ENCODE data around the gene RASSF8.

The RASSF8 gene

DNA sequence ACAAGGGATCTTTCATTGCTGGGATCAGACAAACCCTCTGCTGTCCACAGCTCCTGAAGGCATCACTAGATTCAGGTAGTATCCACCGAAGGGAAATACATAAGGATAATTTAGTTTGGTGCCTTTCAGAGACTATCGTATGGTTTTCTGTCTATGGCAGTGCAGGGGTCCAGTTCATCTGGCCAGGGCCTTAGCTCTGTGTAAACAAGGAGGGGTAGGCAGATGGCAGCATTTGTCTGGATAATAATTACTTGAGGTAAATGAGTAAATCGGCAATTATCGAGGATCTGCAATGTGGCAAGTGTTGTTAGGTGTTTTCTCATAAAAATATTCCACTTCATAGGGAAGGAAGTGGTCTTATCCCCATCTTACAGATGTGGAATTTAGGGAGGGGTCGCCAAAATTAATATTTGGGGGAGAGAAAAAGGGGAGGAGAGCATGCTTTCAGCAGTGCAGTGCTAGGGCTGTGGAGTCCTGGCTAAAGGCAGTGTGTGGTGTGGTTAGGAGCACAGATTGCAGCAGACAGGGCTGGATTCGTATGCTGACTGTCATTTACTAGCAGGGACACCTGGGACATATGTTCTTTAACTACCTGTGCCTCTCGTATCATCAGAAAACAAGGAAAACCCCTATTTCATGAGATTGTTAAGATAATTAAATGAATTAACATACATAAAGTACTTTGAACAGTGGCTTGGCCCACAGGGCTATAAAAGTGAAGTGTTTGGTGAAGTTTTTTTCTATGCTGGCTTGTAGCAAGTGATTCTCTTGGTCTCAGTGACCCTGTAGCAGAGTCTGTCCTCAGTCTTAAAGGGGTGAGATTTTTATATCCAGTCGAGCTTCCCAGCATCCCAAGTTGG lies 27.1 kb downstream of the RASSF8 start:
- H3K4me3 ChIP-seq (ENCODE audit: low read depth, low read length), result no peak overlapping the region
- DNase-seq (ENCODE audit: low read depth), result no peak

DNA sequence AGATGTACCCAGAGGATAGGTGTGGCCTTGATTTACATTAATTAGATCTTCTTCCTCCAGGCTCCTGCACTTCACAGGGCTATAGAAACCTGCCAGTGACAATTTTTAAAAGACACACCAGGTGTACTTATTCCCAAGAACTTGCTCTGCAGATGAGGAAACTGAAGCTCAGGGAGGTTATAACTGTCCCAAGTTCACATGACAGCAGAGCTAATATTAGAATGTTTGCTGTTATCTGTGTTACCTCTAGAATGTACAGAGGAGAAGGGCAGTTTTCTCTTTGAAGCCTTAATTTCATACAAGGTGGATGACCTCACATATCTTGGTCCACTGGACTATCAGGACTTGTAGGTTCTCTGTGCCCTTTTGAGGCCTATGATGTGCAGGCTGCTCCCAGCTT lies 27.7 kb downstream of the RASSF8 start:
- no peak for DNase-seq (ENCODE audit: low read depth)
- H3K4me3 ChIP-seq (ENCODE audit: low read depth, low read length), result no peak overlapping the region

DNA sequence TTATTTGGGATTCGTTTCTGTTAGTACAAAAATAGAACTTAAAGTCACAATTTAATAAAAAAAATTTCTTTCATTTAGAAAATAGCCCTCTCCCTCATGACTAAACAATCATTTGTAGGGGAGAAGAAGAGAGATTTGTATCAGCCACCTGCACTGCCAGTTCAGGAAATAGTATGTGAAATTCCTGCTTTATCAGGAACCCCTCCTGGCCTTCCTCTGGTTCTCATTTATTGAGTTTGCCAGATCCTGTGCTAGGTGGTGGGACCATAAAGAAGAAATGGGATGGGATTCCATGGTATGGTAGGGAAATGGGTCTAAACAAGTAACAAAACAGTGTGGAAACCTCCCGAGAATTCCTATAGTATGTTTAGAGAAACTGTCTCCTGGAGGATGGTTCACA lies 30.0 kb downstream of the RASSF8 start:
- no peak overlapping the region for H3K4me3 ChIP-seq (ENCODE audit: low read depth, low read length)
- DNase-seq (ENCODE audit: low read depth), result no peak

DNA sequence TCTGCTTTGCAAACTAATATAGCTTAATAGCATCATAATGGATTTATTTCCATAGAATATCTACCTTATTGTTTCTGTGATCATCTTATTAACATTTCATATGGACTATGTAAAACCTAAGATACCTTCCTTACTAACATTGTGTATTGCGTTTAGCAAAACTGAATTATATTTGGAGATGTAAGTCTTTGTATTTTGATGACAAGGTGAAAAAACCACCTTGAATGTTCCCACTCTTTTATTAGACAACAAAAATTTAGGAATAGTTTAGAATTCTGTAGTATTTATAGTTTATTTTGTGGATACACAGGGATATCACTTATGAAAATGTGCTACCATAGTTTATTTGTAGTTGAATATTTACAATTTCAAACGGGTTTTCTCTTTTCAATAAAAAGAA lies 32.0 kb downstream of the RASSF8 start:
- H3K4me3 ChIP-seq (ENCODE audit: low read depth, low read length), result no peak overlapping the region
- DNase-seq (ENCODE audit: low read depth), result no peak

DNA sequence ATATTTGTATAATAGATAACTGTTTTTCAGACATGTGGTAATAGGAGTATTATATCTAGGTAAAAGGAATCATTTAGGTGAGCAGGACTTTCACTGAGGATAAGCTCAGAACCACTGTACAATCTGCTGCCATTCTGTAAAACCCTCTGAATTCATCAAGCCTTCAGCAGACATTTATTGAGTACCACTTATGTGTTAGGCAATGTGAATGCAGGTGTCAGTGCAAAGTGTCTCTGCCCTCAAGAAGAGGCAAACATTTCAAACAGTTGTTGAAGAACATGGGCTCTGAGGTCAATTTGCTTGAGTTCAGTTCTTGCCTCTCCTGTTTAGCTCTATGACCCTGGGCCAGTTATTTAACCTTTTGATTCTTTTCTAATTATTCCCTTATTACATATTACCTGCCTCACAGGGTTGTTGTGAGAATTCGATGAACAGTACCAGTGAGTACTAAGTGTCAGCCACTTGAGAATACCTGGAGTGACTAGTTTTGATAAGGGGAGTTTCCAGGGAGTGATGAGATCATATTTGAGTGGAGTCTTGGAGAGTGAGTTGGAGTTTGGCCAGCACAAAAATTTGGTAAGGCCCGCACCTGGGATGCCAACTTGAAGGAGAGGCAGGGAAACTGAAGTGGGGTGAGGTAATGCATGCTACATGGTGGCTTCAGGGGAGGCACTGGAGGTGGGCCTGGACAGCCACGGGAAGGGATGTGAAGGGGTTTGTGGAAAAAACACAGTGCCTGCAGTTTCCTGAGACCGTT lies 33.7 kb downstream of the RASSF8 start:
- no peak for DNase-seq (ENCODE audit: low read depth)
- no peak overlapping the region for H3K4me3 ChIP-seq (ENCODE audit: low read depth, low read length)

DNA sequence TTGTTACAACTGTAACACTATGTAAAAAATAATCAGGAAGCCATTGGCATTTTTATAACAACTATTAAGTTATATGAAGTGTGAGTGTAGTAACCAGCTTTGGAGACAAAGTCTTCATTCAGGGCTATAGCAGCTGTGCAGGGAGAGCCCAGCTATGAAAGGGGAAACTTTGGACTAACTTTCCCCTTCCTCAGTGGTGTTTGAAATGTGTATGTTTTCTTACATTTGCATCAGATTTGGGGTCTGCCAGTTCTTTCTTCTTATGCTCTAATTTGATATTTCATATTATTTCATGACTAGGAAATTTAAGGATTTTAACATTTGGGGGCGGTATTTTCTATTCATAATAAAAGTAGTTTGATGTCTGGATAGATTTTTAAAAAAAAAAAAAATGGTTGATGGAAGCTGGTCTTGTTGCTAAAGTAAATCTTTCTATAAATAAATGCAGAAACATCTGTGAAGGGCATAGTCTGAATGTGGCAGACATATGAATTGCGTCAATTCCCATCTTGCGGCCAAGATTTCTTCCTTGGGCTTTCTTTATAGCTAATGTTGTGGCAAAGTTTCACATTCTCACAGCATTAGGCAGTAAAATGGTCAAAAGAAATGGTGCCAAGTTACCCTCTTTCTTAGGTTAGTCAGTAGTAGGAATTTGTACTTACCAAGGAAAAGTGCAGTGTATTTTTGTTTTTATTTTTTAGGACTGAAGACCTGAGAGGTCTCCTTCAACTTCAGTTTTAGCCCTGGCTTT lies 35.6 kb downstream of the RASSF8 start:
- DNase-seq (ENCODE audit: low read depth), result peak; percentile 84
- no peak overlapping the region for H3K4me3 ChIP-seq (ENCODE audit: low read depth, low read length)

DNA sequence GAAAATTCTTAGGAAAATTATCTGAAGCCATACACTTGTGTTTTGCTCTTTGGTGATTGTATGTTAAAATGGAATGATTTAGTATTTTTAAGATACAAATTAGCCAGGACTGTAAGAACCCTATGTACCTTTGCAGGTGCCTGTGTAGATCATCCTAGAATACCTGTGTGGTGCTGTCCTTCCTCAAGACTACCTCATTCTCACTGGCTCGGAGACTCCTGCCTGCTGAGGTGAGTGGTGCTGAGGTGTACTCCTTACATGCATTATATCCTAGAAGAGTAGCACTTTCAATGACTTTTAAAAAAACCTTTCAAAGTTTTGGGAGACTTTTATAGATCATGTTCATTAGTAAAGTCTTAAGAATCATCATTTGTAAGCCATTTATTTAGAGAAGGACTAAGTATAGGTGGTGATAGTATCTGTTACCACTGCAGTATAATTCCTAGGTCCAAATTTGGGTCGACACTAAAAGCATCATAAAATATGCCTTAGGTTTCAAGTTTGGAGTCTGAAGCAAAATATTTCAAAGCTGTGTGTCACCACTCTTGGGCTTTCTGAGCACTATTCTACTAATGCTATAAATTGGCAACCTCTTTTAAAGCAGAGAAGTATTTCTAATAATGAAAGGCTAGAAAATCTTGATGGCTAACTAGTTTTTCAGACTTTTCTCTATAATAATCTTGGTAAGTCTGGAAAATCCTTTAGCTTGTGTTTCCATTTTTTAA lies 36.6 kb downstream of the RASSF8 start:
- H3K4me3 ChIP-seq (ENCODE audit: low read depth, low read length), result no peak overlapping the region

DNA sequence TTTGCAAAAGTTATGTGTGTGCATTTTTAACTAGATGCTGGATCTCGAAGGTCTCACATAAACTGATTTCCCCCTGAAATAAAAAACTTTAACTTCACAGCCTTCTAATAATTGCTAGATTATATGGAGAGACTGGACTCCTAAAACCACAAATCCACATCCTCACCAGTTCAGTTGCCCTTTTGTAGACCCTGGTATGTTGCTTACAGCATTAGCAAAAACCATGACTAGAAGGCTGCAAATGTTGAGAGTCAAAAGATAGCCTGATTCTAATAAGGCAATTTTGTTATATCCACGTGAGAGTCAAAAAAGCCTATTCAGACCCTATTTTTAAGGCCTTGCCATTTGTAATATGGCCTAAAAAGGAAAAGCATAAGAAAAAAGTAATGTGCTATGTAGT lies 37.4 kb downstream of the RASSF8 start:
- H3K4me3 ChIP-seq (ENCODE audit: low read depth, low read length), result no peak overlapping the region
- no peak for DNase-seq (ENCODE audit: low read depth)

More for the DNA sequence above, 36.6 kb downstream of the RASSF8 start:
- no peak for DNase-seq (ENCODE audit: low read depth)

DNA sequence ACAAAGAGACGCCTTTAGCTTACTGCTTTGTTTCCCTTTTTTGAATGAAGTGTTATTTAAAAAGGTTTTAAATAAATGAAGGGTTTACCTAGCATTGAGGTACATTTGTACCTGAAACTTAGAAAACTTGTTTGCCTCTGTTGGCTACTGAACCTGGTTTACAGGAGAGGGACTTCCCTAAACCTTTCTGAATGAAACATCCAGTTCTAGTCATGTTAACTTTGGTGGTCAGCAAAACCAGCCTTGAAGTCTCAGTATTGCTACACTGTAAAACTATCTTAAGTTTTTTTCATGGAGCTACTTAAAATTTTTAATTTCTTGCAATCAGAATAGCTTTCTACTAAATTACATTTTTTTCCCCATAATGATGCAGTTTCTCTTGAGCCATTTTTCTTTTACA lies 38.2 kb downstream of the RASSF8 start:
- DNase-seq (ENCODE audit: low read depth), result no peak
- H3K4me3 ChIP-seq (ENCODE audit: low read depth, low read length), result no peak overlapping the region

DNA sequence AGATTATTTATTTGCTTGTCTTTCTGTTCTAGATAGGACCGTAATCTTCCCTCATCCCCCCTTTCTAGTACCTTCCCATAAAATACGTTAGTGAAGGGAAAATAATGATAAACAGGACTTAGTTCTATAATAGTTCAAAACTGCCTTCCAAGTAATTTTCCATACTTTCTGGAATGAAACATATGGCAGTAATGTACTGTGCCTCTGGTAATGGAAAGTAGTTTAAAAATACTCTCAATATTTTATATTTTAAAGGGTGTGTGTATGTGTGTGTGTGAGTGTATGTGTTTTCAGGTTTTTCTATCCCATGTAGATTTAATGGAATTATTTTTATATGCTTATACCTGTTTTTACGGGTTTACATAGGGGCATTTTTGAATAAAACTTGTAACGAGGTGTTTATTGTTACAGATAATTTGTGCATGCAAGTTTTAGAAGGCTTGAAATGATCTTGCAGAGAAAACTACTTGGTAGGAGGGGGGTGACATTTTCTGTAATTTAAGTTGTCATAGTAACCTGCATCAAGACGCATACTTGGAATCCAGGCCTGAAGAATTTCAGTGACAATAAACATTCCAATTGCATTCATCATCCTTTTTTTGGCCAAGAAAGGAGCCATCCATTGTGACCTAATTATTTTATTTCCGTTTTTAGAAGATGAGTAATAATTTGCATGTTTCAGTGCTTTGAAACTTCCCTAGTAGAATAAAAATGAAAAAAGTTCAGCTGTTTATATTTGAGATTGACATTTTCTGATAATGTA lies 38.9 kb downstream of the RASSF8 start:
- DNase-seq (ENCODE audit: low read depth), result peak; percentile 73
- no peak overlapping the region for H3K4me3 ChIP-seq (ENCODE audit: low read depth, low read length)

DNA sequence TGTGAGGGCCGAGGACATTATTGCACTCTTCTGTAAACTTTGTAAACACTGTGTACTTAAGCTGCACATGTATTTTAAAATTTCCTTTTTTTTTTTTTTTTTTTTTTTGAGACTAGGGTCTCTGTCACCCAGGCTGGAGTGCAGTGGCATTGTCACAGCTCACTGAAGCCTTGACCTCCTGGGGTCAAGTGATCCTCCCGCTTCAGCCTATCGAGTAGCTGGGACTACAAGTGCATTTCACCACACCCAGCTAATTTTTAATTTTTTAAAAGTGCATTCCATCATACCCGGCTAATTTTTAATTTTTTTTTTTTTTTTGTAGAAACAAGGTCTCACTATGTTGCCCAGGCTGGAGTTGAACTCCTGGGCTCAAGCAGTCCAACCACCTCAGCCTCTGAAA lies 42.4 kb downstream of the RASSF8 start:
- no peak overlapping the region for H3K4me3 ChIP-seq (ENCODE audit: low read depth, low read length)
- DNase-seq (ENCODE audit: low read depth), result no peak

DNA sequence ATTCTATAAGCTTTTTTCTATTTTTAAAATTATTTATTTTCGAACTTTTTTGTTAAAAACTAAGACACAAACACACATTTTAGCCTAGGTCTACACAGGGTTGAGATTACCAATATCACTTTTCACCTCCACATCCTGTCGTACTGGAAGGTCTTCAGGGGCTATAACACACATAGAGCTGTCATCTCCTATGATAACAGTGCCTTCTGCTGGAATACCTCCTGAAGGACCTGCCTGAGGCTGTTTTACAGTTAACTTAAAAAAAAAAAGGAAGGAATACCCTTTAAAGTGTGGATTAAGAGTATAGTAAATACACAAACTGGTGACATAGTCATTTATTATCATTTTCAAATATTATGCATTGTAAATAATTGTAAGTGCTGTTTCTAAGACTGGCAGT lies 43.0 kb downstream of the RASSF8 start:
- DNase-seq (ENCODE audit: low read depth), result no peak
- no peak overlapping the region for H3K4me3 ChIP-seq (ENCODE audit: low read depth, low read length)

DNA sequence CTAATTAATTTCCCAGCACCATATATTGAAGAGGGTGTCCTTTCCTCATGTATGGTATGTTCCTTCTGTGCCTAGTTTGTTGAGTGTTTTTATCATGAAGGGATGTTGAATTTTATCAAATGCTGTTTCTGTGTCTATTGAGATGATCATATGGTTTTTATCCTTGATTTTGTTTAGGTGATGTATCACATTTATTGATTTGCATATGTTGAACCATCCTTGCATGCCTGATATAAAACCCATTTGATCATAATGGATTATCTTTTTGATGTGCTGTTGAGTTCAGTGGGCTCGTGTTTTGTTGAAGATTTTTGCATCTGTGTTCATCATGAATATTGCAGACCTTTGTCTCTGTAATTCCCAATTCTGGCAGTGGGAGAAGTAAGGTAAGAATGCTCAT lies 44.6 kb downstream of the RASSF8 start:
- H3K4me3 ChIP-seq (ENCODE audit: low read depth, low read length), result no peak overlapping the region
- DNase-seq (ENCODE audit: low read depth), result no peak

DNA sequence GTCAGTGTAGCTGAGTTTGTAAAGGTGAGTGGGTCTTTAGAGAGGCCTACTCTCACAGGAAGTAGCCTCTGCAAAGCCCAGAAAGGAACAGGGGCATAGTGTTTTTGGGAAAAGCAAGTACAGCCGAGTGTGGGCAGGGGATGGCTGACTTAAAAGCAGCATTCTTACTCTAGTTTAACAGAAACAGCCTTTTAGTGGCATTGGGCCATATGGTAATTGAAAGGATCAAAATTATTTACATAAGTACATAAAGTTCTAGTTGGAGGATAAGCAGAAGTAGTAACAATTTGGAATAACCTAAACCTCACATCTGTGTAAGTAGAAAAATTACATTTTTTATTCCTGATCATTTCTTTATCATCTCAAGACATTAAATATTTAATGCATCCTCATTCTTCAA lies 49.1 kb downstream of the RASSF8 start:
- DNase-seq (ENCODE audit: low read depth), result no peak
- H3K4me3 ChIP-seq (ENCODE audit: low read depth, low read length), result no peak overlapping the region

DNA sequence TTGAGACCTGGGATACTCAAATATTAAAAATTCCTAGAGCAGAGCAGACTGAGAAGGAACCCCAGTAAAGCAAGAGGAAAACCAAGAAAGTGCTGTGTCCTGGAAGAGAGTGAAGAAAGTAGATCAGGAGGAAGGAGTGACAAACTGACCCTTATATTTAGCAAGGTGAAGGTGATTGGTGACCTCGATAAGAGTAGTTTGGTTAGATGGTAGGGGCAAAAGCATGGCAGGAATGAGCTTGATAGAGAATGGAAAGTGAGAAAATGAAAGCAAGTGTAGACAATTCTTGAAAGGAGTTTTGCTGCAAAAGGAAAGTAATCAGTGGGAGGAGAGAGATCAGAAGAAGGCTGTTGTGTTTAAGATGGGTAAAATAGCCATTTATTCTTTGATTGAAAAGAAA lies 51.1 kb downstream of the RASSF8 start:
- DNase-seq (ENCODE audit: low read depth), result no peak
- H3K4me3 ChIP-seq (ENCODE audit: low read depth, low read length), result no peak overlapping the region

DNA sequence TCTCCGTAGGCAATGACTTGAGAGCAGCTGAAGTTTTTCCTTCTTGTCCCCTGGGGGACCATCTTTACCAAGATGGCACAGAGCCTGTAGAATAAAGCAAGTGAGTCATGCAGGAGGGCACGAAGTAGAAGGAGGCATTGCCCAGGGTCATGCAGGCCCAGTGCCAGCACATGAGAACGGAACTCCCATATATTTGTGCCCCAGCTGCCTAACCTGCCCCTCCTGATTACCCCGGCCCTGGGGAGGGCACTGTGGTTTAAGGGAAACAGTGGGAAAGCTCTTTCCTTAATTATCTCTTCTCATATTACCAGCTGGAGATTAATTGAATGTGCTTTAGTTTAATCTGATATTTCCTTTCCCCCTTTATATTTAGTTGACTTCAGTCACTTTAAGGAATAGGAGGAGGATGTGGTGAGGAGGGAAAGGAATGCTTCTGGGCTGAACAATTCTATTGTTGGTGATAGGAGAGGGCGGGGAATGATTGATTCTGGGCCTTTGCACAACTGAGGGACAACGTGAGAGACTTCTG lies 51.9 kb downstream of the RASSF8 start:
- no peak for DNase-seq (ENCODE audit: low read depth)
- H3K4me3 ChIP-seq (ENCODE audit: low read depth, low read length), result no peak overlapping the region

DNA sequence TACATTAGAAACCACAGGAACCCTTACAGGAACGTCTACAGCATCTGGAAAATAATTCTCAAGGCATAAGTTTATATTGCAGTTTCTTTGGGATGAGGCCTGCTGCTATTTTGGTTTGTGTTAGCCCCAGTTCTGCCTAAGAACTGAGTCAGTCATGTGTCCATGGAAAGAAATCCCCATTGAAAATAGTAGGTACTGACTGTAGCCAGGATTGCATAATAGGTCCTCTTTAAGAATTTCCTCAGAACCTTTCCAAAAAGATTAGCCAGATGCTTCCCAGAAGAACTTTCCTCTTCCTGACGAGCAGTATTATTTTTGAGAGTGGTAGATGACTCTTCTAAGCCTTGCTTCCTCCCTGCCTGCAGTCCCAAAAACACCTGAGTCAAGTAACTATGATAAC lies 52.6 kb downstream of the RASSF8 start:
- H3K4me3 ChIP-seq (ENCODE audit: low read depth, low read length), result no peak overlapping the region
- peak; percentile 65 for DNase-seq (ENCODE audit: low read depth)

DNA sequence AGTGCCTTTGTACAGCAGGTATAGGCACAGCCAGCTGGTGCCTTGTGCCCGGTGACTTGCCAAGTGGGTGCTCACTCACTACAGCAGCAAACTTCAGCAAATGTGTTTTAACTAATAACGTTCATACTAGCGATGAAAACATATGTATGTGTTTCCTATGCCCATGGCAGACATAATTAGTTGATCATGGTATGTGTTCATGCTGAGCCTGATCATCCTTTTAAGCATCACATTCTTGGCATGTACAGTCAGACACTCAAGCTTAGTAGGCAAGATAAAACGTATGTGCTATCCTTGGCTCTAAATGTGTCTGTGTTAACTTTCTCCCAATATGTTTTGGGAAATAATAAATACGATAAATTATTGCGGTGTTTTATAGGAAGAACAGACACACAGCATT lies 55.6 kb downstream of the RASSF8 start:
- H3K4me3 ChIP-seq (ENCODE audit: low read depth, low read length), result no peak overlapping the region
- no peak for DNase-seq (ENCODE audit: low read depth)

DNA sequence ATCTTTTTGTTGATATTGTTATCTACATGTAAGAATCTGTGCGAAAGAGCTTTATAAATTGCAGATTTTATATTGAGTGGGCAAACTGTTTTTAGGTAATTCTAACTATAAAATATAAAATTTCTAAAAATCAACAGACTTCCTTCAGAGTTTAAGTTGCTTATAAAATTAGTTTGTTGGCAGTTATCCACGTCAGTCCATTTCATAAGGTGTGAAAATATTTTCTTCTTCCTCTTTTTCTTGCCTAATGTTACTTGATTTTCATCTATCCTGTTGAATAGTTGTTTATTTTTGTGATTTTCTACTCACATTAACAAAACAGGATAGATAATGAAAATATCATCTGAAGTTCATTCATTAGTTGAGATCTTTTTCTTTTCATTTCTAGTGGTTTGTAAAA lies 58.0 kb downstream of the RASSF8 start:
- H3K4me3 ChIP-seq (ENCODE audit: low read depth, low read length), result no peak overlapping the region
- DNase-seq (ENCODE audit: low read depth), result no peak

All from skeletal muscle cell (primary cell).